WTC11 (cell line): ENCODE data around the gene FN3K. TPM values are rescaled to one million over a fixed set of nuclear protein-coding genes. Genes with fewer than 3 reads are reported as not detected.
A peak's percentile ranks its signal among the peaks of the same experiment; 100 is the strongest.

Experiments used
- ATAC-seq: fragments of 200-7000 bp; cut with Tn5 transposase; 2 replicates; pipeline ENCODE4 v1.10.0; 2021; ENCODE audit warnings: mild to moderate bottlenecking, moderate library complexity
- CTCF ChIA-PET: fragments of 300-600 bp; sonication (Branson Sonifier 250); formaldehyde crosslinking; loops from one replicate; lab custom pipeline; 2021; ENCODE audit warnings: antibody characterized with exemption; lab: Charles Lee
- POLR2A ChIA-PET: fragments of 350-600 bp; sonication (Branson Sonifier 250); formaldehyde crosslinking; loops from one replicate; lab custom pipeline; 2021; ENCODE audit warnings: antibody characterized with exemption; lab: Charles Lee
- DNase-seq: peaks from one replicate; pipeline ENCODE4 v3.0.0; 2021; ENCODE audit warnings: low spot score
- H3K27ac Mint-ChIP-seq: 2 replicates; pipeline ENCODE4 v1.8.0; 2021; ENCODE audit warnings: mixed read lengths
- H3K27me3 Mint-ChIP-seq: 2 replicates; pipeline ENCODE4 v1.8.0; 2021; ENCODE audit warnings: low read depth, mild to moderate bottlenecking, moderate library complexity, mixed read lengths
- H3K36me3 Mint-ChIP-seq: 2 replicates; pipeline ENCODE4 v1.8.0; 2021; ENCODE audit warnings: mixed read lengths
- H3K4me1 Mint-ChIP-seq: 2 replicates; pipeline ENCODE4 v1.8.0; 2022; ENCODE audit warnings: mixed read lengths
- H3K4me3 Mint-ChIP-seq: 2 replicates; pipeline ENCODE4 v1.8.0; 2021; ENCODE audit warnings: mild to moderate bottlenecking, moderate library complexity, mixed read lengths
- H3K9me3 Mint-ChIP-seq: 2 replicates; pipeline ENCODE4 v1.8.0; 2021; ENCODE audit warnings: mixed read lengths
- ELF4 ChIP-seq: sonication (generic); formaldehyde crosslinking; IDR thresholded peaks from 2 replicates; pipeline ENCODE4 v1.8.1; 2022; ENCODE audit warnings: low read depth, mild to moderate bottlenecking, moderate library complexity, missing genetic modification reagents
- ETV6 ChIP-seq: sonication (generic); formaldehyde crosslinking; IDR thresholded peaks from 2 replicates; pipeline ENCODE4 v1.8.1; 2022; ENCODE audit warnings: mild to moderate bottlenecking, missing genetic modification reagents
- FOXP1 ChIP-seq: sonication (generic); formaldehyde crosslinking; IDR thresholded peaks from 2 replicates; pipeline ENCODE4 v1.8.0; 2022; ENCODE audit warnings: missing genetic modification reagents, mild to moderate bottlenecking, moderate library complexity, borderline replicate concordance
- IRF2 ChIP-seq: sonication (generic); formaldehyde crosslinking; IDR thresholded peaks from 2 replicates; pipeline ENCODE4 v1.8.0; 2022; ENCODE audit warnings: low read depth, missing genetic modification reagents, borderline replicate concordance
- NFATC4 ChIP-seq: fragments of 250-450 bp; sonication (Bioruptor Pico); IDR thresholded peaks from 2 replicates; pipeline ENCODE4 v1.9.0; 2021; ENCODE audit warnings: mild to moderate bottlenecking
- NR3C1 ChIP-seq: sonication (generic); formaldehyde crosslinking; conservative IDR thresholded peaks from 2 replicates; pipeline ENCODE4 v1.8.1; 2023; ENCODE audit warnings: low read depth, mild to moderate bottlenecking, missing genetic modification reagents
- OVOL2 ChIP-seq: fragments of 250-450 bp; sonication (Bioruptor Pico); IDR thresholded peaks from 2 replicates; pipeline ENCODE4 v1.9.0; 2021; ENCODE audit warnings: mild to moderate bottlenecking, borderline replicate concordance
- RELA ChIP-seq: sonication (generic); formaldehyde crosslinking; IDR thresholded peaks from 2 replicates; pipeline ENCODE4 v1.8.1; 2022; ENCODE audit warnings: missing genetic modification reagents, mild to moderate bottlenecking, borderline replicate concordance
- RORB ChIP-seq: fragments of 250-450 bp; sonication (Bioruptor Pico); IDR thresholded peaks from 2 replicates; pipeline ENCODE4 v1.9.0; 2021; ENCODE audit warnings: mild to moderate bottlenecking
- ZNF121 ChIP-seq: sonication (generic); formaldehyde crosslinking; IDR thresholded peaks from 2 replicates; pipeline ENCODE4 v1.8.0; 2023; ENCODE audit warnings: missing genetic modification reagents
- ZNF396 ChIP-seq: fragments of 250-450 bp; sonication (Bioruptor Pico); IDR thresholded peaks from 2 replicates; pipeline ENCODE4 v1.8.0; 2021; ENCODE audit warnings: mild to moderate bottlenecking, moderate library complexity, borderline replicate concordance
- ZNF671 ChIP-seq: fragments of 250-450 bp; sonication (Bioruptor Pico); IDR thresholded peaks from 2 replicates; pipeline ENCODE4 v1.8.0; 2021; ENCODE audit warnings: mild to moderate bottlenecking
- total RNA-seq: library from RNA; stranded (reverse); gene quantifications from 3 replicates; pipeline ENCODE4 v1.2.3, GENCODE V29; 2021
- TF ChIP-seq, protein P1 (sequence below): fragments of 250-450 bp; sonication (Bioruptor Pico); IDR thresholded peaks from 2 replicates; pipeline ENCODE4 v1.9.0; 2021; ENCODE audit warnings: mild to moderate bottlenecking, borderline replicate concordance
- TF ChIP-seq, protein P2 (sequence below): sonication (generic); formaldehyde crosslinking; IDR thresholded peaks from 2 replicates; pipeline ENCODE4 v1.8.1; 2023; ENCODE audit warnings: mild to moderate bottlenecking, moderate library complexity, missing genetic modification reagents
- TF ChIP-seq, protein P3 (sequence below): sonication (generic); formaldehyde crosslinking; IDR thresholded peaks from 2 replicates; pipeline ENCODE4 v1.8.1; 2022; ENCODE audit warnings: low read depth, missing genetic modification reagents, borderline replicate concordance
- TF ChIP-seq, protein P4 (sequence below): fragments of 250-450 bp; sonication (Bioruptor Pico); IDR thresholded peaks from 2 replicates; pipeline ENCODE4 v2.1.2; 2022; ENCODE audit warnings: mild to moderate bottlenecking, moderate library complexity
- TF ChIP-seq, protein P5 (sequence below): sonication (generic); formaldehyde crosslinking; IDR thresholded peaks from 2 replicates; pipeline ENCODE4 v1.8.1; 2023; ENCODE audit warnings: mild to moderate bottlenecking, missing genetic modification reagents, borderline replicate concordance
- TF ChIP-seq, protein P6 (sequence below): sonication (generic); formaldehyde crosslinking; IDR thresholded peaks from 2 replicates; pipeline ENCODE4 v1.8.1; 2023; ENCODE audit warnings: mild to moderate bottlenecking, missing genetic modification reagents, moderate library complexity

FN3K gene
- total RNA-seq, 1 experiment from 2014 or later, result 19.3 TPM

DNA sequence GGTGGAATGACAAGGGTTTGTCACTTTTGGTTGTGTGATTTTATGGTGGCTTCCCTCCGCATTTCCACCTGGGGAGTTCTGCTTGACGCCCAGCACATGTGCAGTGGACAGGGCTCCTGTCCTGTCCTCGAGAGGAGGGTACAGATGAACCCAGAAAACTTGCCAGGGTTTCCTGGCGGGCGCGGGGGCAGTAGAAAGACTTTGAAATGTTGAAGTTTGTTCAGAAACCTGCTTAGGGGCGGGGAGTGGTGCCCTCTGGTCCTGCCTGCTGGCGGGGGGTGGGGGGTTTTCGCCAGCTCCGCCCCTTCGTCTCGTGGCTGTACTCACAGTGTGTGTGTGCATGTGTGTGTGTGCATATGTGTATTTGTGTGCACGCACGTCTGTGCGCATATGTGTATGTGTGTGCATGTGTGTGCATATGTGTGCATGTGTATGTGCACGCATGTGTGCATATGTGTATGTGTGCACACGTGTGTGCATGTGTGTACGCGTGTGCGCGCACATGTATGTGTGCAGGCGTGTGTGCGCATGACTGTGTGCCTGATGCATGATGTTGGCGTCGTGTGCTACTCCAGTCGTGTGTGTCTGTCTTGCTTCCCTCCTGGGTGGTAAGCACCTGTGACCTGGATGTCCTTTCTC lies 12.1 kb upstream of the FN3K start:
- ATAC-seq (no peak), DNase-seq (no peak)
- Mint-ChIP-seq H3K9me3 (no peaks in the 10 kb centered on the region), H3K27me3 (no peaks in the 10 kb centered on the region), H3K4me1 (no peaks in the 10 kb centered on the region), H3K36me3 (peaks cover 33% of the 10 kb centered on the region), H3K27ac (peak overlapping the region; percentile 40; the same call in 1 of the 2 replicates), H3K4me3 (no peak overlapping the region)
- POLR2A ChIA-PET, result no interaction called here
- CTCF ChIA-PET, result no interaction called here
- TF ChIP-seq, protein P1, sequence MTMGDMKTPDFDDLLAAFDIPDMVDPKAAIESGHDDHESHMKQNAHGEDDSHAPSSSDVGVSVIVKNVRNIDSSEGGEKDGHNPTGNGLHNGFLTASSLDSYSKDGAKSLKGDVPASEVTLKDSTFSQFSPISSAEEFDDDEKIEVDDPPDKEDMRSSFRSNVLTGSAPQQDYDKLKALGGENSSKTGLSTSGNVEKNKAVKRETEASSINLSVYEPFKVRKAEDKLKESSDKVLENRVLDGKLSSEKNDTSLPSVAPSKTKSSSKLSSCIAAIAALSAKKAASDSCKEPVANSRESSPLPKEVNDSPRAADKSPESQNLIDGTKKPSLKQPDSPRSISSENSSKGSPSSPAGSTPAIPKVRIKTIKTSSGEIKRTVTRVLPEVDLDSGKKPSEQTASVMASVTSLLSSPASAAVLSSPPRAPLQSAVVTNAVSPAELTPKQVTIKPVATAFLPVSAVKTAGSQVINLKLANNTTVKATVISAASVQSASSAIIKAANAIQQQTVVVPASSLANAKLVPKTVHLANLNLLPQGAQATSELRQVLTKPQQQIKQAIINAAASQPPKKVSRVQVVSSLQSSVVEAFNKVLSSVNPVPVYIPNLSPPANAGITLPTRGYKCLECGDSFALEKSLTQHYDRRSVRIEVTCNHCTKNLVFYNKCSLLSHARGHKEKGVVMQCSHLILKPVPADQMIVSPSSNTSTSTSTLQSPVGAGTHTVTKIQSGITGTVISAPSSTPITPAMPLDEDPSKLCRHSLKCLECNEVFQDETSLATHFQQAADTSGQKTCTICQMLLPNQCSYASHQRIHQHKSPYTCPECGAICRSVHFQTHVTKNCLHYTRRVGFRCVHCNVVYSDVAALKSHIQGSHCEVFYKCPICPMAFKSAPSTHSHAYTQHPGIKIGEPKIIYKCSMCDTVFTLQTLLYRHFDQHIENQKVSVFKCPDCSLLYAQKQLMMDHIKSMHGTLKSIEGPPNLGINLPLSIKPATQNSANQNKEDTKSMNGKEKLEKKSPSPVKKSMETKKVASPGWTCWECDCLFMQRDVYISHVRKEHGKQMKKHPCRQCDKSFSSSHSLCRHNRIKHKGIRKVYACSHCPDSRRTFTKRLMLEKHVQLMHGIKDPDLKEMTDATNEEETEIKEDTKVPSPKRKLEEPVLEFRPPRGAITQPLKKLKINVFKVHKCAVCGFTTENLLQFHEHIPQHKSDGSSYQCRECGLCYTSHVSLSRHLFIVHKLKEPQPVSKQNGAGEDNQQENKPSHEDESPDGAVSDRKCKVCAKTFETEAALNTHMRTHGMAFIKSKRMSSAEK, result no peak
- TF ChIP-seq, protein P2, sequence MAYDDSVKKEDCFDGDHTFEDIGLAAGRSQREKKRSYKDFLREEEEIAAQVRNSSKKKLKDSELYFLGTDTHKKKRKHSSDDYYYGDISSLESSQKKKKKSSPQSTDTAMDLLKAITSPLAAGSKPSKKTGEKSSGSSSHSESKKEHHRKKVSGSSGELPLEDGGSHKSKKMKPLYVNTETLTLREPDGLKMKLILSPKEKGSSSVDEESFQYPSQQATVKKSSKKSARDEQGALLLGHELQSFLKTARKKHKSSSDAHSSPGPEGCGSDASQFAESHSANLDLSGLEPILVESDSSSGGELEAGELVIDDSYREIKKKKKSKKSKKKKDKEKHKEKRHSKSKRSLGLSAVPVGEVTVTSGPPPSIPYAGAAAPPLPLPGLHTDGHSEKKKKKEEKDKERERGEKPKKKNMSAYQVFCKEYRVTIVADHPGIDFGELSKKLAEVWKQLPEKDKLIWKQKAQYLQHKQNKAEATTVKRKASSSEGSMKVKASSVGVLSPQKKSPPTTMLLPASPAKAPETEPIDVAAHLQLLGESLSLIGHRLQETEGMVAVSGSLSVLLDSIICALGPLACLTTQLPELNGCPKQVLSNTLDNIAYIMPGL (CRISPR knock-in tag), result no peak
- TF ChIP-seq ZNF396 (CRISPR knock-in tag), result no peak
- TF ChIP-seq IRF2 (CRISPR knock-in tag), result no peak
- TF ChIP-seq NR3C1 (CRISPR knock-in tag), result no peak
- TF ChIP-seq ZNF121 (CRISPR knock-in tag), result no peak
- TF ChIP-seq, protein P3, sequence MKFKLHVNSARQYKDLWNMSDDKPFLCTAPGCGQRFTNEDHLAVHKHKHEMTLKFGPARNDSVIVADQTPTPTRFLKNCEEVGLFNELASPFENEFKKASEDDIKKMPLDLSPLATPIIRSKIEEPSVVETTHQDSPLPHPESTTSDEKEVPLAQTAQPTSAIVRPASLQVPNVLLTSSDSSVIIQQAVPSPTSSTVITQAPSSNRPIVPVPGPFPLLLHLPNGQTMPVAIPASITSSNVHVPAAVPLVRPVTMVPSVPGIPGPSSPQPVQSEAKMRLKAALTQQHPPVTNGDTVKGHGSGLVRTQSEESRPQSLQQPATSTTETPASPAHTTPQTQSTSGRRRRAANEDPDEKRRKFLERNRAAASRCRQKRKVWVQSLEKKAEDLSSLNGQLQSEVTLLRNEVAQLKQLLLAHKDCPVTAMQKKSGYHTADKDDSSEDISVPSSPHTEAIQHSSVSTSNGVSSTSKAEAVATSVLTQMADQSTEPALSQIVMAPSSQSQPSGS, result no peak
- TF ChIP-seq RELA, result no peak
- TF ChIP-seq ELF4, result no peak
- TF ChIP-seq, protein P4, sequence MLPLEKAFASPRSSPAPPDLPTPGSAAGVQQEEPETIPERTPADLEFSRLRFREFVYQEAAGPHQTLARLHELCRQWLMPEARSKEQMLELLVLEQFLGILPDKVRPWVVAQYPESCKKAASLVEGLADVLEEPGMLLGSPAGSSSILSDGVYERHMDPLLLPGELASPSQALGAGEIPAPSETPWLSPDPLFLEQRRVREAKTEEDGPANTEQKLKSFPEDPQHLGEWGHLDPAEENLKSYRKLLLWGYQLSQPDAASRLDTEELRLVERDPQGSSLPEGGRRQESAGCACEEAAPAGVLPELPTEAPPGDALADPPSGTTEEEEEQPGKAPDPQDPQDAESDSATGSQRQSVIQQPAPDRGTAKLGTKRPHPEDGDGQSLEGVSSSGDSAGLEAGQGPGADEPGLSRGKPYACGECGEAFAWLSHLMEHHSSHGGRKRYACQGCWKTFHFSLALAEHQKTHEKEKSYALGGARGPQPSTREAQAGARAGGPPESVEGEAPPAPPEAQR, result no peak
- no peak for TF ChIP-seq FOXP1 (CRISPR knock-in tag)
- TF ChIP-seq ZNF671, result no peak
- no peak for TF ChIP-seq ETV6 (CRISPR knock-in tag)
- TF ChIP-seq, protein P5, sequence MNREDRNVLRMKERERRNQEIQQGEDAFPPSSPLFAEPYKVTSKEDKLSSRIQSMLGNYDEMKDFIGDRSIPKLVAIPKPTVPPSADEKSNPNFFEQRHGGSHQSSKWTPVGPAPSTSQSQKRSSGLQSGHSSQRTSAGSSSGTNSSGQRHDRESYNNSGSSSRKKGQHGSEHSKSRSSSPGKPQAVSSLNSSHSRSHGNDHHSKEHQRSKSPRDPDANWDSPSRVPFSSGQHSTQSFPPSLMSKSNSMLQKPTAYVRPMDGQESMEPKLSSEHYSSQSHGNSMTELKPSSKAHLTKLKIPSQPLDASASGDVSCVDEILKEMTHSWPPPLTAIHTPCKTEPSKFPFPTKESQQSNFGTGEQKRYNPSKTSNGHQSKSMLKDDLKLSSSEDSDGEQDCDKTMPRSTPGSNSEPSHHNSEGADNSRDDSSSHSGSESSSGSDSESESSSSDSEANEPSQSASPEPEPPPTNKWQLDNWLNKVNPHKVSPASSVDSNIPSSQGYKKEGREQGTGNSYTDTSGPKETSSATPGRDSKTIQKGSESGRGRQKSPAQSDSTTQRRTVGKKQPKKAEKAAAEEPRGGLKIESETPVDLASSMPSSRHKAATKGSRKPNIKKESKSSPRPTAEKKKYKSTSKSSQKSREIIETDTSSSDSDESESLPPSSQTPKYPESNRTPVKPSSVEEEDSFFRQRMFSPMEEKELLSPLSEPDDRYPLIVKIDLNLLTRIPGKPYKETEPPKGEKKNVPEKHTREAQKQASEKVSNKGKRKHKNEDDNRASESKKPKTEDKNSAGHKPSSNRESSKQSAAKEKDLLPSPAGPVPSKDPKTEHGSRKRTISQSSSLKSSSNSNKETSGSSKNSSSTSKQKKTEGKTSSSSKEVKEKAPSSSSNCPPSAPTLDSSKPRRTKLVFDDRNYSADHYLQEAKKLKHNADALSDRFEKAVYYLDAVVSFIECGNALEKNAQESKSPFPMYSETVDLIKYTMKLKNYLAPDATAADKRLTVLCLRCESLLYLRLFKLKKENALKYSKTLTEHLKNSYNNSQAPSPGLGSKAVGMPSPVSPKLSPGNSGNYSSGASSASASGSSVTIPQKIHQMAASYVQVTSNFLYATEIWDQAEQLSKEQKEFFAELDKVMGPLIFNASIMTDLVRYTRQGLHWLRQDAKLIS (CRISPR knock-in tag), result no peak
- TF ChIP-seq, protein P6, sequence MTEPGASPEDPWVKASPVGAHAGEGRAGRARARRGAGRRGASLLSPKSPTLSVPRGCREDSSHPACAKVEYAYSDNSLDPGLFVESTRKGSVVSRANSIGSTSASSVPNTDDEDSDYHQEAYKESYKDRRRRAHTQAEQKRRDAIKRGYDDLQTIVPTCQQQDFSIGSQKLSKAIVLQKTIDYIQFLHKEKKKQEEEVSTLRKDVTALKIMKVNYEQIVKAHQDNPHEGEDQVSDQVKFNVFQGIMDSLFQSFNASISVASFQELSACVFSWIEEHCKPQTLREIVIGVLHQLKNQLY (CRISPR knock-in tag), result no peak
- TF ChIP-seq RORB (CRISPR knock-in tag), result no peak
- no peak for TF ChIP-seq OVOL2 (CRISPR knock-in tag)
- TF ChIP-seq NFATC4, result no peak
